ENCODE measurements around the gene PRKAR1A.

- TF ChIP-seq POLR2A (IDR thresholded peaks at IDR 0.05) (no peak), CTCF (IDR thresholded peaks at IDR 0.05) (no peak), POLR2AphosphoS5 (IDR thresholded peaks at IDR 0.05) (no peak), EP300 (IDR thresholded peaks at IDR 0.05) (no peak)
Observed at GRCh38 chr17:68587026-68587425, 74.8 kb downstream of the PRKAR1A start.

Data from gastroesophageal sphincter (tissue), 3 donors.